G401.6 (cell line): ENCODE results near the gene PNMA3.
"Not testable (repeated sequence)": the region's sequence is repeated elsewhere in the genome, so short reads cannot be mapped to it uniquely, and the experiment has no call there.

Experiments used
- FAIRE-seq: peaks from 2 replicates; lab custom pipeline; 2012; peaks lifted over from hg19 to GRCh38; lab: Jason Lieb, UNC

Gene PNMA3

GRCh38 chrX:153074262-153074899 lies 18.1 kb downstream of the PNMA3 start:
- FAIRE-seq = no peak

DNA sequence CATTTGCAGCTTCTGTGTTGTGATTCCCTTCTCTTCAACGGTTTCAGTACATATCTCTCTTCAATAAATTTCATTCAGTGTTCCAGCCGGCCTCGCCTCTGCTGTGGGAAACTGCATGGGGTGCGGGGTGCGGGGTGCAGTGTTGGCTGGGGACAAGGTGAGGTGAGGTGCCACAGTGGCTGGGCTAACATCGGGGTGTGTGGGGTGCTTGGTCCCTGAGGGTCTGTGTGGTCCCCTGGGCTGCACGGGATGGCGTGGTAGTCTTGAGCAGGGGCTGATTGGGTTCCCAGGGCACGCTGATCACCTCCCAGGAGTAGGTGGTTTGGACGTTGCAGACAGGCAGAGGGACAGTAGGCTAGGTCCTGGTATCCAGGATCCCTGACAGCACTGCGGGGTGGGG lies 18.7 kb downstream of the PNMA3 start:
- FAIRE-seq = no peak

DNA sequence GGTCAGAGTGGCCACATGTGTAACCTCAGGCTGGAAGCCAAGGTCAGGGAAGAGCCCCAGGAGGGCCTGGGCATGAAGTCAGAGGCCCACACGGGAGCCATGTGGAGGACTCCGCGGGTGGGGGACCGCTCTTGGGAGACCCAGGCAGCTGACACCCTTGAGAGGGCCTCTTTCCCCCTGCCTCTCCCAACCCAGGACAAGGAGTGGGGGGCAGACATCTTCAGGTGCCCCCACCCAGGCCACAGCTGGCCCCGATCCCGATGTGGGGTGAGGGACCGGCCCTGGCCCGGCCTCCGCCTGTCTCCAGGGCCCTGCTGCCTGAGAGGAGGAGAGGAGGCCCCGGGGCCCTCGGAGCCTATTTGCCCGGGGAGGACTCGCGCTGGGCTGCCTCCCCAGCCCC lies 19.1 kb downstream of the PNMA3 start:
- FAIRE-seq = no peak

DNA sequence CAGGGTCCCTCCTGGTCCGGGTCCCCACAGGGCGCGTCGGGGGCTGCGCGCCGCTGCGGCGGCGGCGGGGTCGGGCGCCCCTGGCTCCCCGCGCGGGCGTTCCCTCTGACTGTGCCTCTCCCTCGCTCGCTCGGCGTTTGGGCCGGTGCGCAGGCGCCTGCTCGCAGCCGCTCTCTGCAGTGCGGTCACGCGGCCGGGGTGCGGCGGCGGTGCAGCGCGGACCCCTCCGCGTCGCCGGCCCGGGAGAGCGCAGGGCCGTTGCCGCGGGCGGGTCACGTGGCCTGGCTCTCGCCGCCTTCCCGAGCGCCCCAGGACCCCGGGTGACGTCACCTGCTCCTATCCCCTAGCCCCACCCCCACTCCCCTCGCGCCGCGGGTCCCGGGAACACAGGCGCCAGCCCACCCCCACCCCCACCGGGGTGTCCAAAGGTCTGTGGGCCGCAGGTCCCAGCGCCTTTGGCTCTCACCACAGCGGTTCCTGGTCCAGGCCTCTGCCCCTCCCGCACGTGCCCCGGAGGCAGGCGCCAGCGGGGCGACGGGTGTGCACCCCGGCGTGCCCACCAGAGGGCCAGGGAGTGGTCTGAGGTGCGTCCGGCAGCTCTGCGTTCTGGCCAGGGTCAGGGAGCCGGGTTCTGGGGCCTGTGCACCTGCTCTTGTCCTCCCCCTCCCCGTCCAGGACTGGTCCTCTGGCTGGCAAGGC lies 21.3 kb downstream of the PNMA3 start:
- FAIRE-seq = not testable (repeated sequence)

- not testable (repeated sequence) for FAIRE-seq
Measured at GRCh38 chrX:153083238-153083923, 27.1 kb downstream of the PNMA3 start.

- no peak for FAIRE-seq
Measured at GRCh38 chrX:153102418-153102817, 46.1 kb downstream of the PNMA3 start.

- FAIRE-seq = not testable (repeated sequence)
Measured at GRCh38 chrX:153104959-153105358, 48.7 kb downstream of the PNMA3 start.

DNA sequence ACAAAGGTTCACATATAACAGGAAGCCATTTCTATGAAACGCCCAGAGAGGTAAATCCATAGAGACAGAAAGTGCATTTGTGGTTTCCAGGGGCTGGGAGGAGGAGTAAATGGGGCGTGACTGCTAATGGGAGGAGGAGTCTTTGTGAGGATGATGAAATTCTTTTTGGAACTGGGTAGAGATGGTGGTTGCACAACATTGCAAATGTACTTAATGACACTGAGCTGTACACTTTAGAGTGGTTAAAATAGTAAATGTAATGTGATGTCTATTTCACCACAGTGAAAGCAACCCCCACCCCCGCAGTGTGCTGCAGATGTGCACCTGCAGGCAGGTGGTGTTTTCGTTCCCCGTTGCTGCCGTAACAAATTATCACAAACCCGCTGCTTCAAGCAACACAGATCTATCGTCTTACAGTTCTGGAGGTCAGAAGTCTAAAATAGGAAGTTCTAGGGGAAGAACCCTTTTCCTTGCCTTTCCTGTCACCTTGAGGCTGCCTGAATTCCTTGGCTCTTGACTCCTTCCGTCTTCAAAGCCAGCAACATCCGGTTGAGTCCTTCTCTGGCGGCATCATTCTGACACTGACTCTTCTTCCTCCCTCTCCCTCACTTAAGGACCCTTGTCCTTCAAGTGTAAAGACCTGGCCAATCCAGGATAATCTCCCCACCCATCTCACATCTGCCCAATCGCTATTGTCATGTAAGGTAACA lies 50.0 kb downstream of the PNMA3 start:
- not testable (repeated sequence) for FAIRE-seq
